ENCODE measurements around the gene FBXW11.
"Not testable (repeated sequence)": the region's sequence is repeated elsewhere in the genome, so short reads cannot be mapped to it uniquely, and the experiment has no call there.

GRCh38 chr5:171941675-171942074 is 64.8 kb downstream of the FBXW11 start:
- not testable (repeated sequence) for TF ChIP-seq POLR2A, CTCF (IDR thresholded peaks at IDR 0.05)
